Measurements from ENCODE around the gene NFE2L2.
"Not testable (repeated sequence)": the region's sequence is repeated elsewhere in the genome, so short reads cannot be mapped to it uniquely, and the experiment has no call there.

Gene NFE2L2

DNA sequence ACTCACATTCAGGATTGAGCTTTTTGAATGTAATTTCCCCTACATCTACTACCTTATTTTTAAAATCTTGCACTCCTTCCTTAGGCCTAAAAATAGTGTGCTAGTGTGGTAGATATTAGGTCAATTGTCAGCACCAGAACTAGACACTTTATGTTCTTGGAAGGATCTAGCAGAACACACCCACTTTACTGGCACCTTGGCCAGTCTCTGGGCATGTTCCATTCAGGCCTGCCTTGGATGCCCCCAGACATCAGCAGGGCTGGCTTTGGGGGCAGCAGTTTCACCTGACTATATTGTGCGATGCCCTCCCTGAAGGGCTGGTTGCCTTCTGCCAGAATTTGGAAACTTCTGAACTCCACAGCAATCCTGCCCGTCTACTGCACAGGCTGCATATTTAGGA, 15.3 kb upstream of the NFE2L2 start:
- DNase-seq (ENCODE audit: low spot score) = no peak

DNA sequence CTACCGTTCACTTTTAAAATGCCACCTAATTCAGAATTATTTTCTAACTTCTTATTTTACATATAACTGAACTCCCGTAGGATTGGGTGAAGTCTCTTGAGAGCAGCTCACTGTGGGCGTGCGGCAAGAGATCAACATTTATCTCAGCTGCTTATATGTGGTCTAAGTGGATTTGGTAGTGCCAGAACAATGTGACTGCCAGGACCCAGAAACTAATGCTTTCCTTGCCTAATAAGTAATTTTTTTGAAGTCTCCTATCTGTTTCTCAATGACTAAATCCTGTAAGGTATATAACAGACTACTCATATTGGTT, 11.2 kb upstream of the NFE2L2 start:
- DNase-seq (ENCODE audit: low spot score) = no peak

DNA sequence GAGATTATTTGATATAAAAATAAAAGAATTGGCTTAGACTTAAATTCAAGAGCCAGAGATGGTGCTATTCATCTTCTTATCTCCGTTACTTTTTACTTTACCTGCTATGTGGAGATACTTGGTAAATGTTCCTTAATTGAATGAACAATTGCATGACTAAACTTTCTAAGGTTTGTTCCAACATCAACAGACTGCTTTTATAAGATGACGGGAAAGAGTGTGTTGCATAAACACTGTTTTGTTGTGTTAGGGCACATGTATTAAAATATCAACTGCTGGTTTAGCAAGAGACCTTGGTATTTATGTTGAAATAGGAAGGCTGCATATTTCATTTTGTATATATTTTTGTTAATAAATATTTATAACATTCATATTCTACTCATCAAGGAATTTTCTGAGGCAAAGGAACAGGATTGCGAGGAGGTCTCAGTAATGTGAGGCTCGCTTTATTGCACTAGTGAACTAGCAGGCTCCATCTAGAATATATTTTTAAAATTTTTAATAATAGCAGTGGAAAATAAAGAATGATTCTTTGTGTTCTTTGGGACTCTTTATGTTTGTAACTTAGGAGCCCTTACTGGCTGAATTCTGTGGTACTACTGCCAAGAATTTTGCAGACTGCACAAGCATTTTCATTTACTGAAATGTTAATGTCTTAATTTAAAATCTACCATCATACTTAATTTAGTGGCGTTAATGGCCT, 10.7 kb upstream of the NFE2L2 start:
- no peak for DNase-seq (ENCODE audit: low spot score)

DNA sequence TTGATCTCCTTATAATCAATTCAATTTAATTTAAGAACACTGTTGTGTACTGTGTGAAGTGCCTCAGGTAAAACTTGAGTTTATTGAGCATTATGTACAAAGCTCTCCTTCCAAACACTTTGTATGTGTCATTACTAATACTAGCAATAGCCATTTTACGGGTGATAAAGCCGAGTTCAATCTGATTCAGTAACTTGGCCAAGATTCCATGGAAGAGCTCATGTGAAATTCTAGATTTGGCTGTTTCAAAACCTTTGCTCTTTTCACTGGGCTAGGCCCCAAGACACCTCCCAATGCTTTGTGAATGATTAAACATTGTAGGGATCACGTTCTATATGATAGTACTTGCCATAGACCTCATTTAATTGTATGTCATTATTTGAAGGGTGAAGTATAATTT, 8.9 kb upstream of the NFE2L2 start:
- no peak for DNase-seq (ENCODE audit: low spot score)

DNA sequence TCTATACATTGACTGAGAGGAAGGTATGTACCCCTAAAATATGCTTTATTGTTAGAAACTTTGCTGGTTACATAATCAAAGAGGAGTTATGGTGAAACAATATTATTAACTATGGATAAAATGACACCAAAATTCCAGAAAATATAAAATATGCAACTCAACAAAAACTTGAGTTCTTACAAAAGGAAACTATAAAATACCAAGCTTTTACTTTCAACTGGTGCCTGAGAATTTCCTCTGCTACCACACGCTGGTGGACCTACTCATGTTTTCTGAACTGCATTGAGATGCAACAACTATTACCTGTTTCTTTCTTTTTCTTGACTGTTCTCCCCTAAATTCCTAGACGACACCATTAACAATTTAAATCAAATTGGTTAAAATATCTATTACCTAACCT, 8.2 kb upstream of the NFE2L2 start:
- DNase-seq (ENCODE audit: low spot score) = no peak

DNA sequence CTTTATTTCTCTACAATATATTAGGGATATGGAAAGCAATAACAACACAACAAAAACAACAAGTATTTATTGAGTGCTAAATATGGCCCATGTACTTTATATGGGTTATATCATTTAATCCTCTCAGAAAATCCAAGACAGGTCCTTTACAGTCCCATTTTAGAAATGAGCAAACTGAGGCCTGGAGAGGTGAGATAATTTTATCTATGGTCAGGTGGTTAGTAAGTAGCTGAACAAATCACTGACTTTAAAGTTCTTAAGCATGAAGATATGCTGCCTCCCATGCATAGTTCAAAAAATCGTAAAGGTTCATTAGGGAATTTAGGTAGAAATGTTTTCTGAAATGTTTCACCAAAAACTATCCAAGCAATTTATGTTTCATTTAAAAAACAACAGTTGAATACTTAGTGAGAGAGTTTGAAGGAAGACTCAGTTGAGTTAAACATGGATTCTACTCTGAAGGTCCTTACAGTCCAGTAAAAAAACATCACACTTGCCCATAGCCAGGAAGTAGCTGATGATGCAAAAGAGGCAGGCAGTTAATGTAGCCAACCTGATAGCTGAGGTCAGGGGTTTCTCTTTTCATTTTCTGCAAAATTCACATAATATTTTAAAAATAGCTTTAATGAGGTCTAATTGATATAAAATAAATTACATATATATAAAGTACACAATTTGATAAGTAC, 7.6 kb upstream of the NFE2L2 start:
- no peak for DNase-seq (ENCODE audit: low spot score)

DNA sequence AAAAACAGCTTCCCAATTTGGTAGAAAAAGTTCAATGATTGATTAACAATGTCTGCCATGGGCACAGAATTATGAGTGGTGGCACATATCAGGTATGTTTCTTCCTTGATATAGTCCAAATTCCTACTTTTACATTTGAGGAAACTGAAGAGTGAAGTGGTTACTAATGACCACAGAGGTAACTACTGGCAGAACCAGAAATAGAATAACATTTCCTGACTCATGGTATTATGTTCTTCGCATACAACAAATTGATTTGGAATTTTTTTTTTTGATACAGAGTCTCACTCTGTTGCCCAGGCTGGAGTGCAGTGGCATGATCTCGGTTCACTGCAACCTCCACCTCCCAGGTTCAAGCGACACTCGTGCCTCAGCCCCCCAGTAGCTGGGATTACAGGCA, 6.0 kb upstream of the NFE2L2 start:
- no peak for DNase-seq (ENCODE audit: low spot score)

DNA sequence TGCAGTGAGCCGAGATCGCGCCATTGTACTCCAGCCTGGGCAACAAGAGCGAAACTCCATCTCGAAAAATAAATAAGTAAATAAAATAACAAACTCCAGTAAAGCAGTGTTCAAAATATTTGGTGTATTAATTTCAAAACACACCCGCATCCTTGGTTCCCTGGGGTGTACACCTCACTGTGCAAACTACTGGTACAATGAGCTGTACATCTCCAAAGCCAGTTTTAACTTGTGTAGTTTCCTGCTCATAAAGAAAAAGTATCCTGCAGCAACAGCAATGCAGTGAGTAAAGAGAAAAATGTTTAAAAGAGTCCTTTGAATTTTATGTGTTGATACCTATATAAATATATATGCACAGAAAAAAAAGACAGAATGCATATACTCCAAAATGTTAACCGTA, 4.4 kb upstream of the NFE2L2 start:
- no peak for DNase-seq (ENCODE audit: low spot score)

DNA sequence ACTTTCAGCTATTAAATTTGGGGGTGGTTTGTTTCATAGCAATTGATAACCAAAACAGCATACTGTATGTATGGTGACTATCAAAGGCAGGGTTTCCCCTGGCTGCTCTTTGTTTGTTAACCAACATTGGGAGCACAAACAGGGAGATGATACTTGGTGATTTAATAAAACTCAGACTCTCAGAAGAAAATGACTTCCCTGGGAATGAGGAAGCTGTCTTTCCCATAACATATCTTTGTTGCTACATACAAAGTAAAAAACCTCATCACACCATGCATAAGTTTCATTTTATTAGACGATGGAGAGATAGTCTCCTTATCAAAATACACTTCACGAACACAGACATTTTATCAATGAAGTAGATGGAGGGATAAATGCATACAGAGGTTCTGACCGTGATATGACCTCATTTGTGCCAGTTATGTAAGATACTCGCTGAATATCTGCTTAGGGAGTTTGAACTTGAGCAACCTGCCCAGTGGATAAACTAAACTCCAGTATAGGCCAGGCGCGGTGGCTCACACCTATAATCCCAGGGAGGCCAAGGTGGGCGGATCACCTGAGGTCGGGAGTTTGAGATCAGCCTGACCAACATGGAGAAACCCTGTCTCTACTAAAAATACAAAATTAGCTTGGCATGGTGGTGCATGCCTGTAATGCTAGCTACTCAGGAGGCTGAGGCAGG, 3.8 kb upstream of the NFE2L2 start:
- no peak for DNase-seq (ENCODE audit: low spot score)

DNA sequence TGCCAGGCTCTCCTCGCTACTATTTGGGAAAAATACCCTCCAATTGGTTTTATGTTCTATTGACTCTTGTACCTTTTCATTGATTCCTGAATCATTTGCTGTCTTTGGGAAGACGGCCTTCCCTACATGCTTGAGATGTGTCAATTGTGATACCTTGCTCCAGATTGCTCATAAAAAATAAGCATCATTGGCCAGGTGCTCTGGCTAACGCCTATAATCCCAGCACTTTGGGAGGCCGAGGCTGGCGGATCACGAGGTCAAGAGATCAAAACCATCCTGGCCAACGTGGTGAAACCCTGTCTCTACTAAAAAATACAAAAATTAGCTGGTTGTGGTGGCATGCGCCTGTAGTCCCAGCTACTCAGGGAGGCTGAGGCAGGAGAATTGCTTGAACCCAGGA, 2.4 kb upstream of the NFE2L2 start:
- DNase-seq (ENCODE audit: low spot score) = not testable (repeated sequence)

DNA sequence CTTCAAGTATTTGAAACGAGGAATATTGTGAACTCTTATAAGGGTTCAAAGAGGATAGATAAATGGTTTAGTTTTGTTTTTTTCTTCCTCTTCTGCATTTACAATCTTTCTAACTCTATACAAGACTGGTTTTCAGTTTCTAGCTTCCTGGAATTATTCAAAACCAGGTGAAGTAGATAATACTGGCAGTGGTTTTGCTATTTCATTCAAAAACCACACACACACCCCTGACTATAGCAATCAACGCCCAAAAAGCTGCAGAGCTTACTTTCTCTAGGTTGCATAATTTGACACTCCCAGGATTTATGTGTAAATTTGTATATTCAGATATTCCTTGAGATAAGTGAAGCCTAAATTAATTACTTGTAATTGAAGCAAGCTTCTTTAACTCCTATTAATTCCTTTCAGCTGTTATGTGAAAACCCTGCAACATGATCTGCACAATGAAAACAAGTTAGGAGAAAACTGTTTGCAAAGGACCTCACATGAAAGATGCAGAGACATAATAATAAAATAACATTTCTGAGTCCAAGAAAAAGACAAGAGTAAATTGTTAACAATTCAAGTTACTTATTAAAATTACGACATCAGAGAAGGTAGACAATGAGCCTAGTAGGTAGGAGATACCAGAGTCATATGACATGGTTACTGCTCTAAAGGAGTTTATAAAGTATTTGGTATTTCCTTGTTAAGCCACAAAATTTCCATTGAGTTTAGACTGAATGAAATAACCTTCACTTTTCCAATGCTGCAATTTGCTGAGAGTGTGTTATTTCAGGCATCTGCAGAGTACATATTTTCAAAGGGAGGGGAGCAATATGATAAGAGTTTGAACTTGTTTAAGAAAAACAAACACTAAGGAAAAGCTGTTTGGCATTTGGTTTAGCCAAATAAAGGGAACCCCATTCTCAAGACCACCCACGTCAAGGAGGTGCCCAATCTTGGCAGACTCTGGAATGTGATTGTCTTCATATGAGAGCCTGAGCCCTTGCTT, 1.6 kb upstream of the NFE2L2 start:
- DNase-seq (ENCODE audit: low spot score) = no peak

DNA sequence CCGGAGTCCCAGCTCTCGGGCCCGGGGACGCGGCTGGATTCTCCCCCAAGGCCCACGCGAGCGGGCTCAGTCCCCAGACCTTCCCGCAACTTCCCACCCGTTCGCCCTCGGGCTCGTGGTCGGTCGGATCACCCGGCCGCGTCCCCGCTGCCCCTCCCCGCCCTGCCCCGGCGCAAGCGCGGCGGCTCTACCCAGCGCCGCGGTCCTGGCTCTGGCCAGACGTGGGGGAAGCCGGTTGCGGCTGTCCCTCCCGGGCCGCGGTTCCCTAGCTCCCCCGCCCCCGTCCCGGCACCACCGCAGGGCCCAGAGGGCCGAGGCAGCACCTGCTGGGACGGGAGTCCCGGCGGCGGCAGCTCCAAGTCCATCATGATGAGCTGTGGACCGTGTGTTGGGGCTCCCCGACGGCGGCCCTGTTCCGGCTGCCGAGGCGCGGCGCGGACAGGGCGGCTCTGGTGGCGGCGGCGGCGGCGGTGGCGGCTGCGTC, 276 bp downstream of the NFE2L2 start:
- DNase-seq (ENCODE audit: low spot score) = no peak

DNA sequence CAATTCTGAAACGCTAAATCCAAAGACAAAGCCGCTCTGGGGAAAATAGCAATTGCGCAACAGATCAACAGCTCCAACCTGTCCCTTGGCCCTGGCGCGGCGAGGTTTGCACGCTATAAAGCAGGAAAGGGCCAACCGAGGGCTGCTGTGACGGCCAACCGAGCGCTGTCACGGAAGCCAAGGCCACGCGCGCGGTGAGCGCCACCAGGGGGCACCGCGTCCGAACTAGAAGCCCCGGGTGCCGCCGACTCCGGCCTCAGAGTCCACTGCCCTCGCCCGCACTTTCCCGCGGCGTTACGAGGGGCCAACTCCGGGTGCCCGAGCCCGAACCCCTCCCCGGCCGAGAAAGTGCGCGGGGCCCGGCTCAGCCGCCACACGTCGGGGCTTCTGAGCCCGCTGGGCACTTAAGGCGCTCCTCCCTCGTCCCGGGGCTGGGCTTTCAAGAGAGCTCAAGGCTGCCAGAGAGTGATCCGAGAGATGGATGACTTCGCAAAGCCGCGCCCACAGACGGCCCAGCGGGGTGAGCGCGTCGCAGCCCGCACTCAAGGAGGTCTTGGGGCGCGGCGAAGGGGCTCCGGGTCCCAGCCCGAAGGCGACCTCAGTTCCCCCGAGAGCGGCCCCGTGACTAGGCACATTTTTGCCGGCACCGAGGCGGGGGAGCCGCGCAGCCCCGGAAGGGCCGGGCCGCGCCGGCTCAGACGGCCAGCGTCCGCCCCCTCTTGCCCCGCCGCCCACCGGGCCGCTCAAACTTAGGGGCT, 897 bp downstream of the NFE2L2 start:
- peak; percentile 96 for DNase-seq (ENCODE audit: low spot score)

DNA sequence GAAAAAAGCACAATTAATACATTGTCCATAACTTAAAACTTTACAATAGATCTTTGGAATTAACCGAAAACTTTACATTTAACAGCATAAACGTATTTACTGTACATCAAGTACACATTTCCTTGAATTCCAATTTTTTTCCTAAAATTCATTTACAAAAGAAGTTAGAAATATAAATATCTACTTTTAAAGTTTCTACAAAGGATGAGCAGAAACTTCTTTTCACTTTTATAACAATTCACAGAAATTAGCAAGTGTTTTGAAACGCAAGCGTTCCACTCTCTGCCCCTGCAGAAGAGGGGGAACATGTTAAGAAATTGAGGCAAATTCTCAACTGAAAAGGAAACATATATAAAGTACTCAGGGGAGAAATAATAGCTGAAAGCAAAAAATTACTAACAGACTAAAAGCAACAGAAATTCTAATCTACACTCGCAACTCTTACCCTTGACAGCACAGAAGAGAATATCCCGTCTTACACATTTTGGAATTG, 1.5 kb downstream of the NFE2L2 start:
- DNase-seq (ENCODE audit: low spot score) = no peak

DNA sequence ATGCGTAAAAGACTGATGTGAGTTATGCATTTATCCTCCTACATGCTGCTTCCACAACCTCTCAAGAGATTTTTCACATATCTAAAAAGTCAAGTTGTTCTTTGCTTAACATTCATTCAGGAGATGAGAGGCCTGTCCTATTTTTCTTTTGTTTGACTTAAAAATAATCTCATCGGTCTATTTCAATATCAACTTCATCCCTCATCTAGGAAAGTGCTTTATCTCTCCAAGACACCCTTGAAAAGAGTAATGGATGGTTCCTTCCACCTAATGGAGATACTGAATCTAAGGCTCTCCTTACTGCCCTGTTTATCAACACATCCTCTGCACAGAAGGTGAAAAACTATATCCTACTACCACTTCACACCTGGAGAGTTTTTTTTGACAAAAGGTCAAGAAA, 2.4 kb downstream of the NFE2L2 start:
- no peak for DNase-seq (ENCODE audit: low spot score)

DNA sequence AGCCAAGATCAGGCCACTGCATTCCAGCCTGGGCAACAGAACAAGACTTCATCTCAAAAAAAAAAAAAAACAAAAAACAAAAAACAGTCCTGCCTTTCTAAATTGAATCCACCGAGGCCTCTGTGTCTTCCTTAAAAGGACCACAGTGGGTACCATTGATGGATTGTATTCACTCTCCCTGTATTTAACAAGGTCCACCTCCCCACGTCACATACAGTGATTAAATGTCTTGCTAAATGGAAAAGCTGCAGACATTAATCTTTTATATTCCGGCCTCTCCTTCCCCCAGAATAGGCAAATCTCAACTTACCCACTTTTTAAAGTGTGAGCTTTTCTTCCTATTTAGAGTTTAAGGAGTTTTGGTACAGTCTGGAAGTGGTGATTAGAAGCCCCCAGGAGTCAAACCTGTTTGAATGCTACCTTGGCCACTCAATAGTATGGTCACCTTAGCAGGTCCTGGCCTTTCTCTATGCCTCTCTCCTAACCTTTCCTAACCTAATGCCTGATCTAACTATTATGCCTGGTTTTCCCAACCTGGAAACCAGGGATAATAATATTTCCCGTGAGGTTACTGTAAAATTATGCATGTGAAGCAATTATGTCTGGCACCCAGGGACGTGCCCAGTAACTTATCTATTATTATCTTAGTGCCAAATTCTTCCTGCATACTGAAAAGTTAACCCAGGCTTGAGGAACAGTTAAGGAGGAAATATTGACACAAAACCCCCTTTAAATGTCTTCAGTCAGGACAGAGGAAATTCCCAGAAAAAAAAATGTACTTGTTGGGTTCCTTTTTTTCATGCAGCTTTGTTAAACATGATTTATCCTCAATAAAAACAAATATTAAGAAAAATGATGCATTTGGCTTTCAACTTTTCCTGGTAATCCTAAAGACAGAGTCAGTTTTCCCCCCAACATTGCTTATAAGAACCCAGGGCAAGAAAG, 3.1 kb downstream of the NFE2L2 start:
- no peak for DNase-seq (ENCODE audit: low spot score)

DNA sequence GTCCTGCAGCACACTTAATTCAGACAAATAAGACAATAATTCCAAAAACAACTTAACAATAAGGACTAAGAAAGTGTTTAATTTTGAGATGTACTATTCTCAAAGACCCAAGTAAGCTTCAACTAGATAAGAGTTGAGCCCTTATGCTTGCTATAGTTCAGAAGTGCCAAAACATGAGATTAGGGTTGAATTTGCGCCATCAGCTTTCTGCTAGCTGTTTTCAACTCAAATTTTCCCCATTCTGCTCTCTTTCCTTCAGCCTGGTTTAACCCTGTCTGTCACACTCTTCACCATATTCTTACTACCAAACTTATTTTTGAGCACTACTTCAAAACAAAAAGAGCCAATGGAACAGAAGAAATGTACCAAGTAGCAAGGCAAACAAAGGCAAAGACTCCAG, 4.1 kb downstream of the NFE2L2 start:
- no peak for DNase-seq (ENCODE audit: low spot score)

DNA sequence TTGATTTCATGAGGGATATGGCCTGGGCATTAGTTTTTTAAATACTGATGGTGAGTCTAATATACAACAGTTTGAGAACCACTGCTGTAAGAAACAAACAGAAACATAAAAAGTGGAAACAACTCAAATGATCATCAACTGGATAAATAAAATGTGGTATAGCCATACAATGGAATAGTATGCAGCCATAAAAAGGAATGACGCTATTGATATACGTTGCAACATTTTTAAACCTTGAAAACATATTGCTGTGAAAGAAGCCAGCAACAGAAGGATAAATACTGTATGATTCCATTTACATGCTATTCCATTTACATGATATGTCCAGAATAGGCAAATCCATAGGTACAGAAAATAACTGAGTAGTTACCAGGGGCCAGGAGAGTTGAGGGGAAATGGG, 6.5 kb downstream of the NFE2L2 start:
- no peak for DNase-seq (ENCODE audit: low spot score)

DNA sequence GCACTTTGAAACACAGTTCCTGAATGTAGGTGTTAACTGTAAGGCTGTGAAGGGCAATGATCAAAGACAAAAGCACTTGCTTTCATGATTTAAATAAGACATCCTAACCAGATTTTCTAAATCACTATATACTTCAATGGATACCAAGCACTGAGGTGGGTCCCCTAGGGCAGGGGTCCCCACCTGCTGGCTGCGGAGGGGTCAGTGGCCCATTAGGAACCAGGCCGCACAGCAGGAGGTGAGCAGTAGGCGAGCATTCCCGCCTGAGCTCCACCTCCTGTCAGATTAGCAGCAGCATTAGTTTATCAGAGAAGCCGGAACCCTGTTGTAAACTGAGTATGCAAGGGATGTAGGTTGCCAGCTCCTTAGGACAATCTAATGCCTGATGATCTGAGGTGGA, 7.1 kb downstream of the NFE2L2 start:
- DNase-seq (ENCODE audit: low spot score) = no peak

DNA sequence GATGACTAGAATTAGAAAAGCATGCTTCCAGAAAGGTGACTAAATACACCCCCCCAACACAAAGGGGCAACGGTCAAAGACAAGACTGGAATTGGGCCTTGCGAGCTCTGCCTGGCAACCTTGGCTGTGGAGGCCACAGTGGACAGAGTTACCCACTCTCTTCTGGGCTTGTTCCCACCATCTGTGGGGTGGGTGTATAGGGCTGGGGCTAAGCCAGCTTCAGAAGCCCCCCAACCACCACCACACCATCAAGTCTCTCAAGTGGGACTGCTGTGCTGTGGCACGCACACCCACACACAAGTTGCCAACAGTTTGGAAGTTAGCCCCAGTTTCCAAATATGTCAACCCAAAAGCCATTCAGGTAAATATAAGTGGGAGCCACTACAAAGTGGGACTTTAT, 7.8 kb downstream of the NFE2L2 start:
- no peak for DNase-seq (ENCODE audit: low spot score)

Data from globus pallidus (tissue), 1 donor.